HepG2 (cell line): Measurements from ENCODE around the gene STMN3. TPM values are rescaled to one million over a fixed set of nuclear protein-coding genes. Genes with fewer than 3 reads are reported as not detected.

ENCODE experiments used
- ATAC-seq: fragments of 200-7000 bp; cut with Tn5 transposase; 3 replicates; pipeline ENCODE4 v1.9.1; 2020; ENCODE audit warnings: mild to moderate bottlenecking, moderate library complexity
- BruUV-seq: library from RNA; stranded (reverse); fragments of 400-500 nt; replicated peaks from 2 replicates; lab custom pipeline; 2021; lab: Mats Ljungman, UMichigan
- CTCF ChIA-PET: fragments of 300-600 bp; formaldehyde crosslinking; extraction: SDS; loops from one replicate; lab custom pipeline; 2021; ENCODE audit warnings: low total read pairs, inconsistent platforms, low intra/inter-chr PET ratio; lab: Yijun Ruan, JAX
- POLR2A ChIA-PET: fragments of 350-600 bp; sonication (Branson Sonifier 250); formaldehyde crosslinking; loops from one replicate; lab custom pipeline; 2020; ENCODE audit warnings: antibody characterized with exemption, inconsistent platforms; lab: Yijun Ruan, JAX
- DNase-seq: peaks from one replicate; pipeline ENCODE4 v3.0.0-alpha.2; 2015; ENCODE audit warnings: low spot score
- FAIRE-seq: peaks from 3 replicates; lab custom pipeline; 2011; peaks lifted over from hg19 to GRCh38; lab: Jason Lieb, UNC
- H2AFZ ChIP-seq: one replicate; pipeline ENCODE4 v1.6.1; 2011; ENCODE audit warnings: low read length, inconsistent platforms
- H3K27ac ChIP-seq: fragments of 300-600 bp; 3 replicates; pipeline ENCODE4 v1.8.0; 2011; ENCODE audit warnings: mixed run types, mild to moderate bottlenecking, mixed read lengths, low read length, inconsistent platforms; ENCODE audit not compliant: insufficient read depth; ENCODE audit errors: extremely low read length
- H3K27me3 ChIP-seq, 2 experiments: fragments of 200-600 bp in 1 of 2; 2 replicates in 1 of 2; 3 replicates in 1 of 2; pipeline versions ENCODE4 v1.6.0 to v1.8.0; 2011; ENCODE audit warnings: low read length in 2 of 2, mild to moderate bottlenecking in 2 of 2, moderate library complexity in 2 of 2, inconsistent platforms in 1 of 2; ENCODE audit not compliant: insufficient read depth in 2 of 2, control insufficient read depth in 1 of 2
- H3K36me3 ChIP-seq, 2 experiments: fragments of 200-600 bp in 1 of 2; replicated peaks in 1 of 2; 2 replicates in 1 of 2; 3 replicates in 1 of 2; pipeline versions ENCODE4 v1.5.1 to v1.8.0; 2011; ENCODE audit warnings: low read length in 2 of 2, inconsistent platforms in 1 of 2; ENCODE audit not compliant: insufficient read depth in 2 of 2, control insufficient read depth in 1 of 2
- H3K4me1 ChIP-seq: 2 replicates; pipeline ENCODE4 v1.5.1; 2012; ENCODE audit warnings: low read length, inconsistent platforms; ENCODE audit not compliant: insufficient read depth
- H3K4me2 ChIP-seq: 2 replicates; pipeline ENCODE4 v1.6.0; 2011; ENCODE audit warnings: low read depth, low read length, inconsistent platforms
- H3K4me3 ChIP-seq, 3 experiments: fragments of 200-600 bp in 1 of 3; sonication (generic), shearing (Covaris generic) in 1 of 3; replicated peaks in 1 of 3; 2 replicates each; pipeline ENCODE4 v1.5.1; 2011 to 2016; ENCODE audit warnings: low read length in 3 of 3, inconsistent platforms in 2 of 3, low read depth in 2 of 3, mild to moderate bottlenecking in 2 of 3, control low read depth in 1 of 3, mixed read lengths in 1 of 3; ENCODE audit not compliant: insufficient read depth in 1 of 3
- H3K79me2 ChIP-seq: one replicate; pipeline ENCODE4 v1.6.1; 2011; ENCODE audit warnings: low read length, inconsistent platforms; ENCODE audit not compliant: insufficient read depth
- H3K9ac ChIP-seq: 2 replicates; pipeline ENCODE4 v1.6.0; 2011; ENCODE audit warnings: mild to moderate bottlenecking, low read depth, low read length, inconsistent platforms; ENCODE audit not compliant: insufficient read depth
- H3K9me3 ChIP-seq: 2 replicates; pipeline ENCODE4 v1.5.1; 2012; ENCODE audit warnings: mild to moderate bottlenecking, low read length
- H4K20me1 ChIP-seq: 2 replicates; pipeline ENCODE4 v1.6.0; 2011; ENCODE audit warnings: inconsistent platforms, mild to moderate bottlenecking, low read length, moderate library complexity; ENCODE audit not compliant: insufficient read depth
- FOXC1 ChIP-seq: sonication (generic); formaldehyde crosslinking; IDR thresholded peaks from 2 replicates; pipeline ENCODE4 v1.8.0; 2022; ENCODE audit warnings: mild to moderate bottlenecking, missing genetic modification reagents, borderline replicate concordance
- MTA1 ChIP-seq: sonication (generic); formaldehyde crosslinking; IDR thresholded peaks from 2 replicates; pipeline ENCODE4 v1.4.0; 2020; ENCODE audit warnings: missing genetic modification reagents, mild to moderate bottlenecking, borderline replicate concordance
- ZBTB38 ChIP-seq: sonication (generic); formaldehyde crosslinking; IDR thresholded peaks from 2 replicates; pipeline ENCODE4 v1.5.1; 2020; ENCODE audit warnings: mild to moderate bottlenecking, missing genetic modification reagents
- ZNF232 ChIP-seq: sonication (generic); formaldehyde crosslinking; IDR thresholded peaks from 2 replicates; pipeline ENCODE4 v1.4.0; 2020; ENCODE audit warnings: missing genetic modification reagents, borderline replicate concordance
- WGBS: methylation state at CpG from one replicate; pipeline ENCODE4 v1.1.6; 2017; ENCODE audit warnings: low lambda C conversion rate; 5-methylcytosine and 5-hydroxymethylcytosine counted together
- in situ Hi-C: cut with HindIII; loops from 2 replicates; pipeline ENCODE4 v1.10.0; 2017; ENCODE audit warnings: low pct_unique_long_range_greater_than_20kb; ENCODE audit not compliant: extremely low pct_ligation_motif_present
- intact Hi-C: fragments of 100-400 bp; cut with micrococcal nuclease; formaldehyde crosslinking; loops from one replicate; pipeline ENCODE4 v1.10.0; 2022; ENCODE audit not compliant: unreplicated experiment
- polyA plus RNA-seq, 8 experiments: library from polyadenylated mRNA; depleted of rRNA in 3 of 8; stranded (reverse) in 7 of 8; unstranded in 1 of 8; fragments of >200 nt; fragmentation: Illumina TruSeq in 4 of 8; extraction: Trizol in 4 of 8; gene quantifications; 2 replicates each; pipeline versions ENCODE4 v1.2.1 to v1.2.3, GENCODE V29; 2011 to 2016; ENCODE audit warnings: low read depth in 4 of 8, missing spikeins in 1 of 8, mixed read lengths in 1 of 8; ENCODE audit not compliant: insufficient read depth in 1 of 8
- total RNA-seq, 5 experiments: library from RNA; depleted of rRNA; stranded (reverse); fragments of >200 nt; fragmentation: Illumina TruSeq; extraction: Trizol; gene quantifications; 2 replicates each; pipeline ENCODE4 v1.2.3, GENCODE V29; 2016; ENCODE audit warnings: low read depth in 1 of 5
- TF ChIP-seq, protein P1 (sequence below): sonication (generic); formaldehyde crosslinking; IDR thresholded peaks from 2 replicates; pipeline ENCODE4 v1.5.0; 2020; ENCODE audit warnings: mild to moderate bottlenecking, missing genetic modification reagents, borderline replicate concordance

STMN3 gene
- total and polyA plus RNA-seq, 2 of the 13 experiments (the other 11 are each of a cell fraction or from before 2014, with no cell fraction given): 21.0 to 48.3 TPM

DNA sequence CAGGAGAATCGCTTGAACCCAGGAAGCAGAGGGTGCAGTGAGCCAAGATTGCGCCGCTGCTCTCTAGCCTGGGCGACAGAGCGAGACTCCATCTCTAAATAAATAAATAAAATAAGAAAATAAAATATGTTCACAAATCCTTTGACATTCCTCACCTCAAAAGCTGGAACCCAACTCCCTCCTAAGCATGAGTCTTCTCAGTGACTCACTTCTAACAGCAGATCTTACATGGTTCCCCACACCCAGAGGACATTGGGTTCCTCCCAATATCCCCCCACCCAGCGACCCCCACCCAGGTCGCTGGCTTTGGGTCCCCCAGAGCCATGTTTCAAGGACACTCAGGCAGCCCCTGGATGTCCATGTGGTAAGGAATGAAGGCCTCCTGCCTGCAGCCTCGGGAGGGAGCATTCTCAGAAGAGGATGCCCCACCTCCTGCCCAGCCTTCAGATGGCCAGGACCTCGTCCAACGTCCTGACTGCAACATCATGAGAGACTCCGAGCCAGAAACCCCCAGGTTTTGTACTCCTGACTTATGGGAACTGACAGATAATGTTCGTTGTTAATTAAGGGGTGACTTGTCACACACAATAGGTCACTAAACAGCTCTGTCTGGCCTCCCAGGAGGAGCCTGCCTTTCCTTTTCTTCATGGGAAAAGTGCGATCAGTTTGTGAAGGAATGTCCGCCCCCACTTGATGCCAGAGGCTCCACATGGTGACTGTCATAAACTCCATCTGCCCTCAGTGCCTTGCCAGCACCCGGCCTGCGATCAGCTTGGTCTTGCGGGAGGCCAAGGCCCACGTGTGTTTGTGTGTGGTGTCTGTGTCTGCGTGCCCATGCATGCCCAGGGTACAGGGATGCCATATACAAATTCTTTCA lies 16.2 kb downstream of the STMN3 start:
- H4K20me1 ChIP-seq: no peaks in the 10 kb centered on the region
- no peaks in the 10 kb centered on the region for H3K36me3 ChIP-seq
- H2AFZ ChIP-seq: no peak overlapping the region
- H3K4me2 ChIP-seq: no peak overlapping the region
- ChIA-PET CTCF (no interaction called here), POLR2A (interaction anchor here (0.7 to 1.3 kb wide), 2 partner anchors 10 to 56 kb away, joined by 3 to 4 read pairs; partner anchors contain the start of gene GMEB2)
- H3K27ac ChIP-seq: no peak overlapping the region
- no peak overlapping the region for H3K9ac ChIP-seq
- intact Hi-C loops: no loop called here
- TF ChIP-seq ZNF232 (CRISPR knock-in tag): no peak
- TF ChIP-seq MTA1: peak; percentile 42; the same call in 1 of the 2 replicates
- TF ChIP-seq, protein P1, sequence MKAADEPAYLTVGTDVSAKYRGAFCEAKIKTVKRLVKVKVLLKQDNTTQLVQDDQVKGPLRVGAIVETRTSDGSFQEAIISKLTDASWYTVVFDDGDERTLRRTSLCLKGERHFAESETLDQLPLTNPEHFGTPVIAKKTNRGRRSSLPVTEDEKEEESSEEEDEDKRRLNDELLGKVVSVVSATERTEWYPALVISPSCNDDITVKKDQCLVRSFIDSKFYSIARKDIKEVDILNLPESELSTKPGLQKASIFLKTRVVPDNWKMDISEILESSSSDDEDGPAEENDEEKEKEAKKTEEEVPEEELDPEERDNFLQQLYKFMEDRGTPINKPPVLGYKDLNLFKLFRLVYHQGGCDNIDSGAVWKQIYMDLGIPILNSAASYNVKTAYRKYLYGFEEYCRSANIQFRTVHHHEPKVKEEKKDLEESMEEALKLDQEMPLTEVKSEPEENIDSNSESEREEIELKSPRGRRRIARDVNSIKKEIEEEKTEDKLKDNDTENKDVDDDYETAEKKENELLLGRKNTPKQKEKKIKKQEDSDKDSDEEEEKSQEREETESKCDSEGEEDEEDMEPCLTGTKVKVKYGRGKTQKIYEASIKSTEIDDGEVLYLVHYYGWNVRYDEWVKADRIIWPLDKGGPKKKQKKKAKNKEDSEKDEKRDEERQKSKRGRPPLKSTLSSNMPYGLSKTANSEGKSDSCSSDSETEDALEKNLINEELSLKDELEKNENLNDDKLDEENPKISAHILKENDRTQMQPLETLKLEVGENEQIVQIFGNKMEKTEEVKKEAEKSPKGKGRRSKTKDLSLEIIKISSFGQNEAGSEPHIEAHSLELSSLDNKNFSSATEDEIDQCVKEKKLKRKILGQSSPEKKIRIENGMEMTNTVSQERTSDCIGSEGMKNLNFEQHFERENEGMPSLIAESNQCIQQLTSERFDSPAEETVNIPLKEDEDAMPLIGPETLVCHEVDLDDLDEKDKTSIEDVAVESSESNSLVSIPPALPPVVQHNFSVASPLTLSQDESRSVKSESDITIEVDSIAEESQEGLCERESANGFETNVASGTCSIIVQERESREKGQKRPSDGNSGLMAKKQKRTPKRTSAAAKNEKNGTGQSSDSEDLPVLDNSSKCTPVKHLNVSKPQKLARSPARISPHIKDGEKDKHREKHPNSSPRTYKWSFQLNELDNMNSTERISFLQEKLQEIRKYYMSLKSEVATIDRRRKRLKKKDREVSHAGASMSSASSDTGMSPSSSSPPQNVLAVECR (CRISPR knock-in tag): 0 out of 2 replicates have a peak, but pooled peaks have one; percentile 16
- peak; percentile 65; the same call in 1 of the 2 replicates for TF ChIP-seq FOXC1 (CRISPR knock-in tag)
- TF ChIP-seq ZBTB38 (CRISPR knock-in tag): 0 out of 2 replicates have a peak, but pooled peaks have one; percentile 20
- no TSS peak for BruUV-seq
- no peak for ATAC-seq
- in situ Hi-C loops: no loop called here
- H3K27me3 ChIP-seq: peaks cover 0 to 2% of the 10 kb centered on the region in 2 experiments; a peak in 1 of 5 replicates
- no peaks in the 10 kb centered on the region for H3K79me2 ChIP-seq
- no peak for DNase-seq
- WGBS: 47% methylated on average over 19 of the region's 19 CpGs
- FAIRE-seq: no peak
- H3K9me3 ChIP-seq: no peaks in the 10 kb centered on the region
- H3K4me1 ChIP-seq: peaks cover 11% of the 10 kb centered on the region; the same call in 1 of the 2 replicates
- H3K4me3 ChIP-seq: no peak overlapping the region
